ENCODE results near the gene RPS15.

DNA sequence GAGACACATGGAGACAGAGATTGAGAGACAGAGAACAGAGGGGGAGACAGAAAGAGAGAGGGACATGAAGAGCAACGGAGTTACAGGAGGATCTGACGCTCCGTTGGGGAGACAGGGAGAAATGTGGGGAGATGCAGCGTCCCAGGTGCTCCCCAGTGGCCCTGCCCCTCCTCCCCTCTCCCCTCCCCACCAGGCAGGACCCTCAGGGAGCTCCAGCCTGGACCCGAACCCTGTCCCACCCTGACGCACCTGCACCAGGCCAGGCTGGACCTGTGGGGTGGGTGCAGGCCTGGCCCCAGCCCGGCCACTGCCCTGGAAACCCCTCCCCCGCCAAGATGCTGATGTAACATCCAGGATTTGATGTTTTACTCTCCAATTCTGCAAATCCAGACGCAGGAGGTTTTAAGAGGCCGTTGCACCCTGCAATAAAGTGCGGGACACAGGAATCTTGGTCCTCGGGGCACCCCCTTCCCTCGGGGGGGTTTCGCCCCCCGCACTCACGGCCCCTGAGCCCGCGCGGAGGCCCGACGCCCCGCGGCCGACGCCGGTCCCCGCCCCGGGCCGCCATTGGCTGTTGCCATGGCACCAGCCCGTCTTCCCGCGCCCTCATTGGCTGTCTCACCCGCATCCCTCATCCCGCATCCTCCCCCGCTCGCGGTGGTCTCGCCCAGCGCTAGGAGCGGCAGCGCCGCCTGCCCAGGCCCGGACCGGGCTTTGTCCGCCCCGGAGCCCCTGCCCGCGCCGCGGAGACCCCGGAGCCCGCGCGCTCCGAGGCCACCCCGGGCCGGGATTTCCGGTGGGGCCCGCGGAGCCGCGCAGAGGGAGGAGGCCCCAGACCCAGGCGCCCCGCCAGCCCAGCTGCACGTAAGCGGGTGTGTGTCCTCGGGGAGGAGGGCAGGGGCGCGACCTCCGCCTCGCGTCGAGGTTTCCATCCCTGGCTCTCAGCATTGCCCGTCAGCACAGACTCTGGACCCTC lies 11.6 kb downstream of the RPS15 start, which contains the start of gene APC2:
- TF ChIP-seq POLR2AphosphoS5 (IDR thresholded peaks at IDR 0.05; ENCODE audit: low read depth): no peak
- TF ChIP-seq, protein P1, sequence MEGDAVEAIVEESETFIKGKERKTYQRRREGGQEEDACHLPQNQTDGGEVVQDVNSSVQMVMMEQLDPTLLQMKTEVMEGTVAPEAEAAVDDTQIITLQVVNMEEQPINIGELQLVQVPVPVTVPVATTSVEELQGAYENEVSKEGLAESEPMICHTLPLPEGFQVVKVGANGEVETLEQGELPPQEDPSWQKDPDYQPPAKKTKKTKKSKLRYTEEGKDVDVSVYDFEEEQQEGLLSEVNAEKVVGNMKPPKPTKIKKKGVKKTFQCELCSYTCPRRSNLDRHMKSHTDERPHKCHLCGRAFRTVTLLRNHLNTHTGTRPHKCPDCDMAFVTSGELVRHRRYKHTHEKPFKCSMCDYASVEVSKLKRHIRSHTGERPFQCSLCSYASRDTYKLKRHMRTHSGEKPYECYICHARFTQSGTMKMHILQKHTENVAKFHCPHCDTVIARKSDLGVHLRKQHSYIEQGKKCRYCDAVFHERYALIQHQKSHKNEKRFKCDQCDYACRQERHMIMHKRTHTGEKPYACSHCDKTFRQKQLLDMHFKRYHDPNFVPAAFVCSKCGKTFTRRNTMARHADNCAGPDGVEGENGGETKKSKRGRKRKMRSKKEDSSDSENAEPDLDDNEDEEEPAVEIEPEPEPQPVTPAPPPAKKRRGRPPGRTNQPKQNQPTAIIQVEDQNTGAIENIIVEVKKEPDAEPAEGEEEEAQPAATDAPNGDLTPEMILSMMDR (IDR thresholded peaks at IDR 0.05; ENCODE audit: insufficient read depth, low read length): no peak
- TF ChIP-seq, protein P2, sequence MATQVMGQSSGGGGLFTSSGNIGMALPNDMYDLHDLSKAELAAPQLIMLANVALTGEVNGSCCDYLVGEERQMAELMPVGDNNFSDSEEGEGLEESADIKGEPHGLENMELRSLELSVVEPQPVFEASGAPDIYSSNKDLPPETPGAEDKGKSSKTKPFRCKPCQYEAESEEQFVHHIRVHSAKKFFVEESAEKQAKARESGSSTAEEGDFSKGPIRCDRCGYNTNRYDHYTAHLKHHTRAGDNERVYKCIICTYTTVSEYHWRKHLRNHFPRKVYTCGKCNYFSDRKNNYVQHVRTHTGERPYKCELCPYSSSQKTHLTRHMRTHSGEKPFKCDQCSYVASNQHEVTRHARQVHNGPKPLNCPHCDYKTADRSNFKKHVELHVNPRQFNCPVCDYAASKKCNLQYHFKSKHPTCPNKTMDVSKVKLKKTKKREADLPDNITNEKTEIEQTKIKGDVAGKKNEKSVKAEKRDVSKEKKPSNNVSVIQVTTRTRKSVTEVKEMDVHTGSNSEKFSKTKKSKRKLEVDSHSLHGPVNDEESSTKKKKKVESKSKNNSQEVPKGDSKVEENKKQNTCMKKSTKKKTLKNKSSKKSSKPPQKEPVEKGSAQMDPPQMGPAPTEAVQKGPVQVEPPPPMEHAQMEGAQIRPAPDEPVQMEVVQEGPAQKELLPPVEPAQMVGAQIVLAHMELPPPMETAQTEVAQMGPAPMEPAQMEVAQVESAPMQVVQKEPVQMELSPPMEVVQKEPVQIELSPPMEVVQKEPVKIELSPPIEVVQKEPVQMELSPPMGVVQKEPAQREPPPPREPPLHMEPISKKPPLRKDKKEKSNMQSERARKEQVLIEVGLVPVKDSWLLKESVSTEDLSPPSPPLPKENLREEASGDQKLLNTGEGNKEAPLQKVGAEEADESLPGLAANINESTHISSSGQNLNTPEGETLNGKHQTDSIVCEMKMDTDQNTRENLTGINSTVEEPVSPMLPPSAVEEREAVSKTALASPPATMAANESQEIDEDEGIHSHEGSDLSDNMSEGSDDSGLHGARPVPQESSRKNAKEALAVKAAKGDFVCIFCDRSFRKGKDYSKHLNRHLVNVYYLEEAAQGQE (IDR thresholded peaks at IDR 0.05; ENCODE audit: insufficient replicate concordance, low read depth): no peak
- TF ChIP-seq SPI1 (IDR thresholded peaks at IDR 0.05; ENCODE audit: borderline replicate concordance, low read depth): no peak
- TF ChIP-seq GABPA (IDR thresholded peaks at IDR 0.05; ENCODE audit: low read depth): no peak

Data from HL-60 (cell line).